IMR-90 (cell line): ENCODE data around the gene ANTXR2. TPM values are rescaled to one million over a fixed set of nuclear protein-coding genes. Genes with fewer than 3 reads are reported as not detected.

Source experiments
- ATAC-seq: fragments of 200-7000 bp; cut with Tn5 transposase; 2 replicates; pipeline ENCODE4 v1.9.1; 2020; ENCODE audit warnings: low read depth, mild to moderate bottlenecking, moderate library complexity
- BruUV-seq: library from RNA; stranded (reverse); fragments of 400-500 nt; replicated peaks from 2 replicates; lab custom pipeline; 2021; lab: Mats Ljungman, UMichigan
- CTCF ChIA-PET: fragments of 300-600 bp; formaldehyde crosslinking; extraction: SDS; loops from one replicate; lab custom pipeline; 2021; ENCODE audit warnings: antibody characterized with exemption; lab: Yijun Ruan, JAX
- POLR2A ChIA-PET: fragments of 300-600 bp; sonication (Branson Sonifier 250); formaldehyde crosslinking; loops from one replicate; lab custom pipeline; 2022; ENCODE audit warnings: antibody characterized with exemption; ENCODE audit not compliant: unreplicated experiment; lab: Charles Lee
- DNase-seq: peaks from one replicate; pipeline ENCODE4 v3.0.0; 2013
- H2AFZ ChIP-seq: replicated peaks from 2 replicates; pipeline ENCODE3; 2013; ENCODE audit warnings: low read length, mild to moderate bottlenecking; ENCODE audit not compliant: poor library complexity
- H2AK5ac ChIP-seq: 2 replicates; pipeline ENCODE4 v1.6.1; 2013; ENCODE audit warnings: low read depth, low read length, inconsistent platforms
- H2AK9ac ChIP-seq: replicated peaks from 2 replicates; pipeline ENCODE3; 2013; ENCODE audit warnings: mild to moderate bottlenecking, low read depth, low read length, moderate library complexity; ENCODE audit not compliant: poor library complexity
- H2BK120ac ChIP-seq: 2 replicates; pipeline ENCODE4 v1.6.1; 2013; ENCODE audit warnings: low read depth, low read length, inconsistent platforms
- H2BK15ac ChIP-seq: 3 replicates; pipeline ENCODE4 v1.6.1; 2013; ENCODE audit warnings: low read depth, low read length, inconsistent platforms
- H2BK20ac ChIP-seq: 2 replicates; pipeline ENCODE4 v1.6.1; 2013; ENCODE audit warnings: low read depth, mild to moderate bottlenecking, inconsistent platforms, low read length, moderate library complexity
- H2BK5ac ChIP-seq: 2 replicates; pipeline ENCODE4 v1.6.1; 2013; ENCODE audit warnings: mild to moderate bottlenecking, low read depth, low read length, inconsistent platforms; ENCODE audit not compliant: poor library complexity, severe bottlenecking
- H3K14ac ChIP-seq: replicated peaks from 2 replicates; pipeline ENCODE4 v1.6.1; 2013; ENCODE audit warnings: low read depth, low read length, inconsistent platforms
- H3K18ac ChIP-seq: 2 replicates; pipeline ENCODE4 v1.6.1; 2013; ENCODE audit warnings: low read depth, low read length, control low read depth
- H3K23ac ChIP-seq: 2 replicates; pipeline ENCODE4 v1.6.1; 2013; ENCODE audit warnings: low read depth, low read length, inconsistent platforms
- H3K27ac ChIP-seq: 2 replicates; pipeline ENCODE4 v1.5.1; 2013; ENCODE audit warnings: mild to moderate bottlenecking, control low read depth, low read length; ENCODE audit not compliant: insufficient read depth
- H3K27me3 ChIP-seq: 2 replicates; pipeline ENCODE4 v1.6.1; 2013; ENCODE audit warnings: low read length; ENCODE audit not compliant: control insufficient read depth, insufficient read depth
- H3K36me3 ChIP-seq: 2 replicates; pipeline ENCODE4 v1.6.1; 2013; ENCODE audit warnings: low read length, mixed read lengths; ENCODE audit not compliant: control insufficient read depth, insufficient read depth
- H3K4ac ChIP-seq: 2 replicates; pipeline ENCODE4 v1.6.1; 2013; ENCODE audit warnings: low read depth, low read length, inconsistent platforms
- H3K4me1 ChIP-seq: 2 replicates; pipeline ENCODE4 v1.6.1; 2013; ENCODE audit warnings: low read length, mixed read lengths; ENCODE audit not compliant: control insufficient read depth, insufficient read depth
- H3K4me2 ChIP-seq: 2 replicates; pipeline ENCODE4 v1.6.1; 2013; ENCODE audit warnings: low read depth, mild to moderate bottlenecking, control low read depth, low read length, moderate library complexity
- H3K4me3 ChIP-seq: 2 replicates; pipeline ENCODE4 v1.5.1; 2013; ENCODE audit warnings: low read depth, mild to moderate bottlenecking, control low read depth, low read length, moderate library complexity; ENCODE audit not compliant: insufficient read depth
- H3K56ac ChIP-seq: 2 replicates; pipeline ENCODE4 v1.6.1; 2013; ENCODE audit warnings: low read length, inconsistent platforms; ENCODE audit not compliant: insufficient read depth; ENCODE audit errors: extremely low read depth
- H3K79me1 ChIP-seq, 2 experiments: 2 replicates each; pipeline ENCODE4 v1.6.1; 2013; ENCODE audit warnings: low read length in 2 of 2, inconsistent platforms in 1 of 2, low read depth in 1 of 2
- H3K9ac ChIP-seq: 2 replicates; pipeline ENCODE4 v1.6.1; 2013; ENCODE audit warnings: low read depth, low read length, control low read depth
- H3K9me1 ChIP-seq: 2 replicates; pipeline ENCODE4 v1.6.1; 2013; ENCODE audit warnings: low read length, inconsistent platforms; ENCODE audit not compliant: insufficient read depth
- H3K9me3 ChIP-seq: 2 replicates; pipeline ENCODE4 v1.6.1; 2013; ENCODE audit warnings: low read length; ENCODE audit not compliant: control insufficient read depth, insufficient read depth
- H4K20me1 ChIP-seq: 2 replicates; pipeline ENCODE4 v1.6.1; 2013; ENCODE audit warnings: low read length, inconsistent platforms; ENCODE audit not compliant: insufficient read depth
- H4K5ac ChIP-seq: 2 replicates; pipeline ENCODE4 v1.6.1; 2013; ENCODE audit warnings: mild to moderate bottlenecking, low read depth, low read length, control low read depth
- H4K8ac ChIP-seq, 2 experiments: 2 replicates each; pipeline ENCODE4 v1.6.1; 2013; ENCODE audit warnings: low read depth in 2 of 2, low read length in 2 of 2, control low read depth in 1 of 2, inconsistent platforms in 1 of 2
- H4K91ac ChIP-seq: 2 replicates; pipeline ENCODE4 v1.6.1; 2013; ENCODE audit warnings: low read depth, low read length, inconsistent platforms; ENCODE audit not compliant: insufficient read depth
- CEBPB ChIP-seq: IDR thresholded peaks from 2 replicates; pipeline ENCODE4 v1.6.1; 2012; ENCODE audit warnings: low read depth, low read length, improper control_type of control experiment
- FOS ChIP-seq: fragments of 150-350 bp; IDR thresholded peaks from 2 replicates; pipeline ENCODE4 v1.6.1; 2016; ENCODE audit warnings: low read depth, low read length
- RAD21 ChIP-seq: IDR thresholded peaks from 2 replicates; pipeline ENCODE4 v1.6.1; 2012; ENCODE audit warnings: low read length, improper control_type of control experiment
- RFX5 ChIP-seq: IDR thresholded peaks from 2 replicates; pipeline ENCODE4 v1.8.0; 2012; ENCODE audit warnings: low read depth, mild to moderate bottlenecking, low read length, moderate library complexity
- WGBS, 2 experiments: methylation state at CpG; one replicate each; pipeline versions ENCODE4 v1.1.5 to v1.1.7; 2013; ENCODE audit warnings: missing lambda C conversion rate in 2 of 2; ENCODE audit not compliant: insufficient read length in 1 of 2; ENCODE audit errors: extremely low coverage in 2 of 2; 5-methylcytosine and 5-hydroxymethylcytosine counted together
- dilution Hi-C: fragments of 300-500 bp; cut with HindIII; formaldehyde crosslinking; loops from one replicate; pipeline ENCODE4 v1.14.3; 2018; ENCODE audit warnings: low sequenced_read_pairs; ENCODE audit not compliant: unreplicated experiment
- in situ Hi-C: fragments of 300-500 bp; cut with MboI; formaldehyde crosslinking; loops from 3 replicates; pipeline ENCODE4 v1.14.3; 2019; ENCODE audit warnings: low sequenced_read_pairs, inconsistent platforms, mixed read lengths
- intact Hi-C: fragments of 100-400 bp; cut with micrococcal nuclease; formaldehyde crosslinking; loops from 2 replicates; pipeline ENCODE4 v1.10.0; 2022
- polyA plus RNA-seq, 3 experiments: library from polyadenylated mRNA; depleted of rRNA; stranded (reverse); fragments of >200 nt; gene quantifications; 2 replicates each; pipeline ENCODE4 v1.2.3, GENCODE V29; 2012; ENCODE audit warnings: low replicate concordance in 1 of 3
- total RNA-seq: library from RNA; depleted of rRNA; stranded (reverse); fragments of >200 nt; gene quantifications from 2 replicates; pipeline ENCODE4 v1.2.3, GENCODE V29; 2012
- TF ChIP-seq, protein P1 (sequence below): fragments of 150-350 bp; IDR thresholded peaks from 2 replicates; pipeline ENCODE4 v1.6.1; 2016; ENCODE audit warnings: low read depth, mild to moderate bottlenecking, low read length, moderate library complexity, borderline replicate concordance

ANTXR2 gene
- total and polyA plus RNA-seq, 2 of the 4 experiments (the other 2 are of a cell fraction), result 46.8 to 88.5 TPM

- H3K79me1 ChIP-seq, result no peaks in the 10 kb centered on the region
- H3K4ac ChIP-seq, result peak overlapping the region; percentile 24; the same call in 1 of the 2 replicates
- no peak overlapping the region for H3K4me3 ChIP-seq
- H3K4me2 ChIP-seq, result no peak overlapping the region
- peak overlapping the region; percentile 15; the same call in 1 of the 2 replicates for H3K14ac ChIP-seq
- TF ChIP-seq RAD21, result no peak
- TF ChIP-seq RFX5, result no peak
- TF ChIP-seq FOS, result no peak
- TF ChIP-seq, protein P1, sequence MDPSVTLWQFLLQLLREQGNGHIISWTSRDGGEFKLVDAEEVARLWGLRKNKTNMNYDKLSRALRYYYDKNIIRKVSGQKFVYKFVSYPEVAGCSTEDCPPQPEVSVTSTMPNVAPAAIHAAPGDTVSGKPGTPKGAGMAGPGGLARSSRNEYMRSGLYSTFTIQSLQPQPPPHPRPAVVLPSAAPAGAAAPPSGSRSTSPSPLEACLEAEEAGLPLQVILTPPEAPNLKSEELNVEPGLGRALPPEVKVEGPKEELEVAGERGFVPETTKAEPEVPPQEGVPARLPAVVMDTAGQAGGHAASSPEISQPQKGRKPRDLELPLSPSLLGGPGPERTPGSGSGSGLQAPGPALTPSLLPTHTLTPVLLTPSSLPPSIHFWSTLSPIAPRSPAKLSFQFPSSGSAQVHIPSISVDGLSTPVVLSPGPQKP, result no peak
- 0 out of 2 replicates have a peak, but pooled peaks have one; percentile 22 for TF ChIP-seq CEBPB
- H3K9me3 ChIP-seq, result no peaks in the 10 kb centered on the region
- no peaks in the 10 kb centered on the region for H3K36me3 ChIP-seq
- WGBS, 2 experiments, result 10% methylated on average over 2 of the region's 4 CpGs; no CpG with 5 or more reads in 1 of the 2 experiments
- H3K9me1 ChIP-seq, result no peaks in the 10 kb centered on the region; the same call in 1 of the 2 replicates
- no peak overlapping the region for H4K5ac ChIP-seq
- H3K18ac ChIP-seq, result no peak overlapping the region
- BruUV-seq, result no TSS peak
- H3K27me3 ChIP-seq, result no peaks in the 10 kb centered on the region
- ChIA-PET POLR2A (no interaction called here), CTCF (no interaction called here)
- peak overlapping the region; percentile 49 for H2AK9ac ChIP-seq
- H3K9ac ChIP-seq, result no peak overlapping the region
- H2AK5ac ChIP-seq, result peak overlapping the region; percentile 44; the same call in 1 of the 2 replicates
- H3K56ac ChIP-seq, result no peak overlapping the region
- DNase-seq, result peak; percentile 83
- peak overlapping the region; percentile 40; the same call in 1 of the 3 replicates for H2BK15ac ChIP-seq
- H2BK5ac ChIP-seq, result no peak overlapping the region
- no peak overlapping the region for H2BK20ac ChIP-seq
- H4K91ac ChIP-seq, result no peak overlapping the region; the same call in 1 of the 2 replicates
- H3K23ac ChIP-seq, result no peak overlapping the region
- dilution Hi-C loops (no loop called here), intact Hi-C loops (no loop called here), in situ Hi-C loops (no loop called here)
- H2AFZ ChIP-seq, result no peak overlapping the region
- H2BK120ac ChIP-seq, result no peak overlapping the region
- H4K20me1 ChIP-seq, result no peaks in the 10 kb centered on the region
- no peak overlapping the region for H3K27ac ChIP-seq
- H4K8ac ChIP-seq, result no peak overlapping the region
- peaks cover 4% of the 10 kb centered on the region for H3K4me1 ChIP-seq
- ATAC-seq, result peak; percentile 50
Measured at GRCh38 chr4:80097400-80098177, 24.6 kb upstream of the ANTXR2 start.
